Adrenal gland (tissue), 5 donors: ENCODE data around the gene HSD17B12.

Experiments
- POLR2A ChIP-seq, 2 donors: fragments of 450-650 bp; IDR thresholded peaks; one replicate each; pipeline ENCODE4 v1.6.1; 2017; ENCODE audit warnings: antibody characterized with exemption in 2 of 2, mild to moderate bottlenecking in 2 of 2, moderate library complexity in 1 of 2
- TF ChIP-seq, protein P1 (sequence below), 6 experiments: fragments of 450-650 bp in 4 of 6; fragments of 200-600 bp in 2 of 6; sonication (generic) in 1 of 6; IDR thresholded peaks; 1 replicate in 5 of 6; 2 replicates in 1 of 6; pipeline versions ENCODE4 v1.5.1 to v1.8.0; 2016 to 2021; ENCODE audit warnings: antibody characterized with exemption in 6 of 6, mild to moderate bottlenecking in 2 of 6, moderate library complexity in 1 of 6
- donor health status: DM: no; HTN: no; CAD: no.

DNA sequence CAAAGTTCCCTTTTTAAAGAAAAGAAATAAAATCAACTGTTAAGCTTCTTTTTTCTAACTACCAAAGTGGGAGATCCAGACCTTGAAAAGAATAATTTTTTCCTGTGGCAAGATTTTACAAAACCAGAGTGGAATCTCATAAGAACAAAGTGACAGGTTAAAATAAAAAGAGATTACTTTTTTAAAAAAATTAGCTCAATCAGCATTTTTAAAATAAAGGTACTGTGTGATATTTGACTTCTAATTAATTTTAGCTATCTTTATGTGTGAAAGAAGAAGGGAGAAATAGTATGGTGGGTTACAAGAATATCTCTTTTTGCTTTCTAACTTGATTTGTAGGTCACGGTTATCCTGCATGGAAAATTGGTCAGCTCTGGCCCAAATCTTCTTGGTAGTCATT lies 107.3 kb downstream of the HSD17B12 start:
- TF ChIP-seq, protein P1, sequence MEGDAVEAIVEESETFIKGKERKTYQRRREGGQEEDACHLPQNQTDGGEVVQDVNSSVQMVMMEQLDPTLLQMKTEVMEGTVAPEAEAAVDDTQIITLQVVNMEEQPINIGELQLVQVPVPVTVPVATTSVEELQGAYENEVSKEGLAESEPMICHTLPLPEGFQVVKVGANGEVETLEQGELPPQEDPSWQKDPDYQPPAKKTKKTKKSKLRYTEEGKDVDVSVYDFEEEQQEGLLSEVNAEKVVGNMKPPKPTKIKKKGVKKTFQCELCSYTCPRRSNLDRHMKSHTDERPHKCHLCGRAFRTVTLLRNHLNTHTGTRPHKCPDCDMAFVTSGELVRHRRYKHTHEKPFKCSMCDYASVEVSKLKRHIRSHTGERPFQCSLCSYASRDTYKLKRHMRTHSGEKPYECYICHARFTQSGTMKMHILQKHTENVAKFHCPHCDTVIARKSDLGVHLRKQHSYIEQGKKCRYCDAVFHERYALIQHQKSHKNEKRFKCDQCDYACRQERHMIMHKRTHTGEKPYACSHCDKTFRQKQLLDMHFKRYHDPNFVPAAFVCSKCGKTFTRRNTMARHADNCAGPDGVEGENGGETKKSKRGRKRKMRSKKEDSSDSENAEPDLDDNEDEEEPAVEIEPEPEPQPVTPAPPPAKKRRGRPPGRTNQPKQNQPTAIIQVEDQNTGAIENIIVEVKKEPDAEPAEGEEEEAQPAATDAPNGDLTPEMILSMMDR (IDR thresholded peaks at IDR 0.05) = no peak
- no peak for TF ChIP-seq POLR2A (IDR thresholded peaks at IDR 0.05)
